Stimulated activated naive CD8-positive, alpha-beta T cell treated with anti-CD3 and anti-CD28 coated beads, Interleukin-15, amount 100 ng/mL, for 72 hours (primary cell): ENCODE results near the gene HSD3B7.

ENCODE experiments used
- ATAC-seq: fragments of 150-1000 bp; cut with Tn5 transposase; 2 replicates; pipeline ENCODE4 v1.10.0; 2021; ENCODE audit warnings: mild to moderate bottlenecking, moderate library complexity
- DNase-seq, 2 donors: peaks; one replicate each; pipeline ENCODE4 v3.0.0; 2021 to 2022
- H3K27ac Mint-ChIP-seq, 2 donors: one replicate each; pipeline ENCODE4 v1.8.0; 2022; ENCODE audit warnings: mild to moderate bottlenecking in 2 of 2, mixed read lengths in 2 of 2, moderate library complexity in 2 of 2
- H3K27me3 Mint-ChIP-seq: one replicate; pipeline ENCODE4 v1.8.0; 2022; ENCODE audit warnings: mixed read lengths
- H3K4me1 Mint-ChIP-seq: one replicate; pipeline ENCODE4 v1.8.0; 2022; ENCODE audit warnings: mild to moderate bottlenecking, mixed read lengths
- H3K4me3 Mint-ChIP-seq, 2 donors: one replicate each; pipeline ENCODE4 v1.8.0; 2022; ENCODE audit warnings: mild to moderate bottlenecking in 2 of 2, mixed read lengths in 2 of 2, moderate library complexity in 1 of 2
- H3K9me3 Mint-ChIP-seq, 2 donors: one replicate each; pipeline ENCODE4 v1.8.0; 2022; ENCODE audit warnings: mixed read lengths in 2 of 2

Gene HSD3B7

DNA sequence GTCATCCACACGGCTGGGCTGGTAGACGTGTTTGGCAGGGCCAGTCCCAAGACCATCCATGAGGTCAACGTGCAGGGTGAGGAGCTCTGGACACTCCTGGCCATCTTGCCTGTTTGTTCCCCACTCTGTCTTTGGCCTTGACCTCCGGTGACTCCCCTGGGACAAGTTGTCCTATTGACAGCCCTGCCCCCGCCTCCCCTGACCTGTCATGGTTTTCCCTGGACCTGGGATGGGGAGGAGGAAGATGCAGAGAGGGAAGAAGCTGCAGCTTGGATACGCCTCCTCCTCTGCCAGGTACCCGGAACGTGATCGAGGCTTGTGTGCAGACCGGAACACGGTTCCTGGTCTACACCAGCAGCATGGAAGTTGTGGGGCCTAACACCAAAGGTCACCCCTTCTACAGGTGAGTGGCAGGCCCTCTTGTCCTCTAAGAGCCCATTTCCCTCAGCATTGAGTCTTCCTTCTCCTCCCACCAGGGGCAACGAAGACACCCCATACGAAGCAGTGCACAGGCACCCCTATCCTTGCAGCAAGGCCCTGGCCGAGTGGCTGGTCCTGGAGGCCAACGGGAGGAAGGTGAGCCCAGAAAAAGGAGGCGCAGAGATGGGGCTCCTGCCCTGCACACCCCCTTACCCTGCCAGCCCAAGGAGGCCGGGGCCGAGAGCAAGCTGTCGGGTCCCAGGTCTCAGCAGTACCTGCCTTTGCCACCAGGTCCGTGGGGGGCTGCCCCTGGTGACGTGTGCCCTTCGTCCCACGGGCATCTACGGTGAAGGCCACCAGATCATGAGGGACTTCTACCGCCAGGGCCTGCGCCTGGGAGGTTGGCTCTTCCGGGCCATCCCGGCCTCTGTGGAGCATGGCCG, 1.4 kb downstream of the HSD3B7 start:
- Mint-ChIP-seq H3K27ac (no peak overlapping the region), H3K4me1 (peaks cover 24% of the 10 kb centered on the region), H3K27me3 (no peaks in the 10 kb centered on the region), H3K9me3 (no peaks in the 10 kb centered on the region), H3K4me3 (no peak overlapping the region)
- no peak for ATAC-seq
- DNase-seq = no peak

DNA sequence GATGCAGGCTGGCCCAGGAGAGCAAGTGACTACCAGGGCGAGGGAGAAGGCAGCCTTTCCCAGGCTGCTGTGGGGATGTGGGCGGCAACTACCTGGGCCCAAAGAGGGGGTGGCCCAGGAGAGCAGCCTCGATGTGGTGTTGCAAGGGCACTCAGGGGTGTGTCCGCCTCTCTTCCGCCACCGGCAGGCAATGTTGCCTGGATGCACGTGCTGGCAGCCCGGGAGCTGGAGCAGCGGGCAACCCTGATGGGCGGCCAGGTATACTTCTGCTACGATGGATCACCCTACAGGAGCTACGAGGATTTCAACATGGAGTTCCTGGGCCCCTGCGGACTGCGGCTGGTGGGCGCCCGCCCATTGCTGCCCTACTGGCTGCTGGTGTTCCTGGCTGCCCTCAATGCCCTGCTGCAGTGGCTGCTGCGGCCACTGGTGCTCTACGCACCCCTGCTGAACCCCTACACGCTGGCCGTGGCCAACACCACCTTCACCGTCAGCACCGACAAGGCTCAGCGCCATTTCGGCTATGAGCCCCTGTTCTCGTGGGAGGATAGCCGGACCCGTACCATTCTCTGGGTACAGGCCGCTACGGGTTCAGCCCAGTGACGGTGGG, 2.7 kb downstream of the HSD3B7 start:
- DNase-seq (no peak), ATAC-seq (no peak)
- no peak overlapping the region for H3K27ac Mint-ChIP-seq
- H3K9me3 Mint-ChIP-seq = no peaks in the 10 kb centered on the region
- H3K4me1 Mint-ChIP-seq = peaks cover 26% of the 10 kb centered on the region
- H3K4me3 Mint-ChIP-seq = no peak overlapping the region
- H3K27me3 Mint-ChIP-seq = no peaks in the 10 kb centered on the region

DNA sequence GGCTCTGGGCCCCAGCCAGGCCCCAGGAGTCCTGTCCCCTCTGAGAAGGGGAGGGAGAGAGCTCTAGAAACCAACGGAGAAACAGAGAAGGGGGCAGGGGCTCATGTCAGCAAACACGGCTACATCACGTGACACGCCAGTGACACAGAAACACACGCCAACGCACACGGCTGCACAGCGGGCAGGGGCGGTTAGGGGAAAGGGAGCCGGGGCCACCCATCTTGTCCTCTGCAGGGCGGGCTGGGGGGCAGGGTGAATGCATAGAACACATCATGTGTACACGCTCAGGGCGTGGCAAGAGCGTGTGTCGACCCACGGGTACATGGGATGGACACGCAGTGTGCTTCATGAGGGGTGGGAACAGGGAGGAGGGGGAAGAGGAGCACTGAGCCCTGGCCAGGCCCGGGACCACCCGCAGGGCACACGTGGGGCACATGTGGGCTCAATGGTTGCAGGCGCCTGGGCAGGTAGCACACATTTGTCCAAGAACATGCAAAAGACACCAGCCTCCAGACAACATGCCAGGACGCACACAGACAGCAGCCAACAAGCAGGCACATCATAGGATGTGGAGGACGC, 4.6 kb downstream of the HSD3B7 start:
- no peak for DNase-seq

DNA sequence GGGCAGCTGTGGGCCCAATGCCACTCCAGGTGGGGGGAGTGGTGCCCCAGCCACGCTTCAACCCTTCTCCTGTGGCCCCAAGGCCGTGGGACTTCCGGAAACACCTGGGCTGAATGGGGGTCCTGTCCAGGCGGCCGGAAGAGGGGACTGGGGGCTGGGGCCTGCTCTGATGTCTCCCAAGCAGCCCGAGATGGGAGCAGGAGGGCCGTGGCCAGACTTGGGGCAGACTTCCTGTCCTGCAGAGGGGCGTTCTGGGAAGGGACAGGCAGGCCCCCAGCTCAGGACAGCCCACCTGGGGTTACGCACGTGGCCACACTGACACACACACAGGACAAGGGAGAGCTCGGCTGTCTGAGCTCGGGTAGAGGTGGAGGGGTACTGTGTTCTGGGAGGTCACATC, 5.1 kb downstream of the HSD3B7 start:
- ATAC-seq (no peak), DNase-seq (no peak)
- Mint-ChIP-seq H3K4me3 (no peak overlapping the region), H3K4me1 (peaks cover 26% of the 10 kb centered on the region), H3K27me3 (no peaks in the 10 kb centered on the region), H3K9me3 (no peaks in the 10 kb centered on the region), H3K27ac (no peak overlapping the region)

More for the DNA sequence above, 4.6 kb downstream of the HSD3B7 start:
- Mint-ChIP-seq H3K27ac (no peak overlapping the region), H3K4me3 (no peak overlapping the region), H3K9me3 (no peaks in the 10 kb centered on the region), H3K27me3 (no peaks in the 10 kb centered on the region), H3K4me1 (peaks cover 26% of the 10 kb centered on the region)
- no peak for ATAC-seq

DNA sequence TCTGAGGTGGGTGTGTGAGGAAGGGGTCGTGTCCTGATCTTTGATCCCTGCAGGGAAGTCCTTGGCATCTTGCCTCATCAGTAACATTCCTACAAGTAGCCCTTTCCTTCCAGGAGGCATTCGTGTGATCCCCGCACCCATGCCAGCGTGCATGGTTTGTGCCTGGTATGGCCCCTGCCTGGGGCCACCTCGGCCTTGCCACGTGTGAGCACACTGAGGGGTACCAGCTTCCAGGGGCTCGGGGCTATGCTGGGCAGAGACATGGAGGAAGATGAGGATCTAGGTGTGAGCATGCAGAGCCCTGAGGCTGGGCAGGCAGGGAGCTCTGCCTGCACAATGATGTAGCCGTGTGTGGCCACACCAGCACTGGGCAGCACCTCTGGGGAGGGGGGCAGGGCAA, 6.0 kb downstream of the HSD3B7 start:
- H3K9me3 Mint-ChIP-seq = no peaks in the 10 kb centered on the region
- H3K27ac Mint-ChIP-seq = peak overlapping the region; percentile 33 to 80

DNA sequence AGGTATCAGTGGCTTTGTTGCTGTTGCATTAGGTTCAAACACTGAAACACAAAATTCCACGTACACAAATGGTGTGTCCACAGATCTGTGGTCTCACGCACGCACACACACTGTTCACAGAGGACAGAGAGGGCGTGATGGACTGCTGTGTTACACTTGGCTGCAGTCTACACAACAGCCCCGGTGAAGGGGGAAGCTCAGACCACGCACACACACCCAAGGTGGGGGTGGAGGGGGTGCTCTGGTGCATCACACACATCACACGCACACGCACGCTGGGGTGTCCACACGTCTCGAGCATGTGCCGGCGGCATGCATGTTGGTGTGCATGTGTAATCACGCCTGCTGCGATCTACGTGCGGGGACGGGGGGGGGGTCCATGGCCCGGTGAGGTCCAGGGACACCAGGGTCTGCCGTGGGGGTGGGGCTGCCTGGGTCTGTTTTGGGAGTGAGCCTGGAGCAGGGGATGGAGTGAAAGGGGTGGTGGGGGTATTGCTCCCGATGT, 7.3 kb downstream of the HSD3B7 start:
- DNase-seq = no peak
- peaks cover 33% of the 10 kb centered on the region for H3K4me1 Mint-ChIP-seq
- H3K27ac Mint-ChIP-seq = no peak overlapping the region
- no peaks in the 10 kb centered on the region for H3K27me3 Mint-ChIP-seq
- no peak for ATAC-seq
- no peaks in the 10 kb centered on the region for H3K9me3 Mint-ChIP-seq
- H3K4me3 Mint-ChIP-seq = no peak overlapping the region

More for the DNA sequence above, 6.0 kb downstream of the HSD3B7 start:
- ATAC-seq (no peak), DNase-seq (no peak)
- no peak overlapping the region for H3K4me3 Mint-ChIP-seq
- no peaks in the 10 kb centered on the region for H3K27me3 Mint-ChIP-seq
- H3K4me1 Mint-ChIP-seq = peaks cover 26% of the 10 kb centered on the region

DNA sequence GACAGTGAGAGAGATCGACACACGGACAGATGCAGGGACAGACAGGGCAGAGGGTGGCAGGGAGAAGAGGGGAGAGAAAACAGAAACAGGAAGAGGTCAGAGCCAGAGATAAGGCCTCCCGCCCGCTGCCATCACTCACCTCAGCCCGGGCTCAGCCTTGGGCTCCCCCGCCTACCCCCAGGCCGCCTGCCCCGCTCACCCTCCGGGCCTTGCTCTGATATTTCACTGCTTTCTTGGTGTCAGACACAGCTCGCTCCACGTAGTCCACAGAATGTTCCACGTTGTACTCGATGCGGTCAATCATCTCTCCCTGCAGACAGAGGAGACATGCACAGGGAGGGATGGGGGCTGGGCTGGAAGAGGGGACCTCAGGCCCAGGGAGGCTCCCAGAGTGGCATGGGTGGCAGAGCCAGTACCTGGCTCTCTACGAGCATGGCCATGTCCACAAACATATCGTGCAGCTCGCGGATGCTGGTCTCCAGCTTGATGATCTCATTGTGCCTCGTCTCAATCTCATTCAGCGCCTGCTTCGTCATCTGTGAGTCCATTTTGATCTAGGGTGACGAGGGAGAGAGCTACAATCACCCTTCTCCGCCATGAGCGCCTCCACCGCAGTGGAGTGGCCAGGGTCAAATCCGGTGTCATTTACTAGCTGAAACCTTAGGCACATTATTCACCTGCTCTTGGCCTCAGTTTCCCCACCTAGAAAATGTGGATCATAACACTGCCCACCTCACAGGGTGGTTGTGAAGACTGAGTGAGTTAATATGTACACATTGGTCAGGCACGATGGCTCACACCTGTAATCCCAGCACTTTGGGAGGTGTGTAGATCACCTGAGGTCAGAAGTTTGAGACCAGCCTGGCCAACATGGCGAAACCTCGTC, 8.2 kb downstream of the HSD3B7 start:
- no peak overlapping the region for H3K27ac Mint-ChIP-seq
- H3K4me3 Mint-ChIP-seq = no peak overlapping the region
- H3K27me3 Mint-ChIP-seq = no peaks in the 10 kb centered on the region
- ATAC-seq (no peak), DNase-seq (no peak)
- H3K4me1 Mint-ChIP-seq = peaks cover 33% of the 10 kb centered on the region
- H3K9me3 Mint-ChIP-seq = no peaks in the 10 kb centered on the region

DNA sequence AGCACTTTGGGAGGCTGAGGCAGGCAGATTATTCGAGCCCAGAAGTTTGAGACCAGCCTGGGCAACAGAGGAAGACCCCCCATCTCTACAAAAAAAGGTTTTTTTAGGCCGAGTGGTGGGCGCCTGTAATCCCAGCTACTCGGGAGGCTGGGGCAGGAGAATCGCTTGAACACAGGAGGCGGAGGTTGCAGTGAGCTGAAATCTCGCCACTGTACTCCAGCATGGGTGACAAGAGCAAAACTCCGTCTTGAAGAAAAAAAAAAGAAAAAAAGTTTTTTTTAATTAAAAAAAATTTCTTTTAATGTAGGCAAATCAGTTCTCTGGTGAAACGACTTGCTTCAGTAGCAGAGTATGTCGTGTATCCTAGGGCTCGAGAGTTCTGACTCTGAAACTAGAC, 10.9 kb downstream of the HSD3B7 start:
- H3K9me3 Mint-ChIP-seq = no peaks in the 10 kb centered on the region
- DNase-seq (no peak), ATAC-seq (no peak)
- peaks cover 33% of the 10 kb centered on the region for H3K4me1 Mint-ChIP-seq
- H3K27ac Mint-ChIP-seq = peak overlapping the region in 1 of 2 donors; percentile 59
- peak overlapping the region; percentile 90 to 91 for H3K4me3 Mint-ChIP-seq
- no peaks in the 10 kb centered on the region for H3K27me3 Mint-ChIP-seq

DNA sequence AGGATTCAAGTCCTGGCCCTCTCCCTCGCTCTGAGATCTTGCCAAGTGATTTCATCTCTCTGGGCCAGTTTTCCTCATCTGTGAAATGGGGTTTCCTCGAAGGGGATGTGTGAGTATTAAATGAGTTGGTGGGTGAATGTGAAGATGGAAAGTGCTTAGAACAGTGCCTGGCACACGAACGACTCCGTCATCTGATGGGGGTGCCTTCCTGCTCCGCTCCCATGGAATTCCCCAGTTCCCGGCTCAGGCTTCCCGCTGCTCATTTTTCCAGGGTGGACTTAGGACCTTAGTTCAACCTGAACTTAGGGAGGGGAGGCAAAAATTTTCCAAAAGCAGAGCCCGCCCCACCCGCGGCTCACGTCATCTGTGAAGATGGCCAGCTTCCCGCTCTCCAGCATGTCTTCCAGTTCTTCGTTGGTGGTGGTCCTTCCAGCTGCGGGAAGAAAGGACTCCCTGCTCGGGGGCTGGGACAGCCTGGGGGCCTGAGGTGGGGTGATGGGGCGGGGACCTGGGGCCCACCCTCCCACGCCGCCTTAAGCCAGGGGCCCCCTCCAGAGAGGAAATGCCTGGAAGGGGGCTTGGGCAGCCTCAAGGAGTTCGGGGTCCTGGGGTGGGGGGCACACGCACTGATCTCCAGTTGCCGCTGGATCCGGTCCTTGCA, 11.4 kb downstream of the HSD3B7 start:
- Mint-ChIP-seq H3K4me3 (peak overlapping the region; percentile 90 to 91), H3K9me3 (no peaks in the 10 kb centered on the region), H3K4me1 (peaks cover 33% of the 10 kb centered on the region)

DNA sequence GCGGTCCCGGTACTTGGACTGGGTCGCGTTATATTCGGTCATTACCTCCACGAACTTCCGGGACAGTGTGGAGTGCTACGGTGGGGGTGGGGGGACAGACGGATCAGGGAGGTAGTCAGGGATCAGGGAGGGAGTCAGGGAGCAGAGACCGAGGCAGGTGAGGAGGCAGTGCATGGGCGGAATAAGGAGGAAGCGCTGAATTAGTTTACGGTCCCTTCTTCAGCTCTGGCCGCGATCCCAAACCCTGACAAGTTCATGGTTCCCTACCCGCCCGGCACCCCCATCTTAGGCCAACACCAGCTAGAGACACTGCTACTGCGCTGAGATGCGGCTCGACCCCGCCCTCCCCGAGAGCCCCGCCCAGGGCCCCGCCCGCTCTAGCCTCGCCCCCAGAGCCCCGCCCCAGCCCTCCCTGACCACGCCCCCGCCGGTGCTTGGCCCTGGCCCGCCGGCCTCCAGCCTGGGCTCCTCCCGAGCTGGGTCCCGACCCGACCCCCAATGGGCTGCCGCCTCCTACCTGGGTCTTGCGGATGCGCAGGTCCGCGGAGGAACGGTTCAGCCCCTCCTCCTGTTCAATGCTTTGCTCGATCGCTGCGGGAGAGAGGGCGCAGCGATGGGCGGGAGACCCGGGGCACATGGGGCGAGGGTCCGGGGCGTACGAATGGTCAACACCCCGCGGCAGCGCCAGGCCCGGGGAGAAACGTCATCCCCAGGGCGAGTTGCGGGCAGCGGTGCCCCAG, 12.1 kb downstream of the HSD3B7 start:
- Mint-ChIP-seq H3K27me3 (no peaks in the 10 kb centered on the region), H3K27ac (peak overlapping the region; percentile 55 to 78), H3K4me3 (peak overlapping the region; percentile 90 to 91), H3K4me1 (peaks cover 33% of the 10 kb centered on the region), H3K9me3 (no peaks in the 10 kb centered on the region)
- DNase-seq (peak; percentile 76 to 77), ATAC-seq (peak; percentile 95)

More for the DNA sequence above, 11.4 kb downstream of the HSD3B7 start:
- no peaks in the 10 kb centered on the region for H3K27me3 Mint-ChIP-seq
- ATAC-seq = peak; percentile 9
- DNase-seq = no peak
- H3K27ac Mint-ChIP-seq = peak overlapping the region; percentile 55 to 59

DNA sequence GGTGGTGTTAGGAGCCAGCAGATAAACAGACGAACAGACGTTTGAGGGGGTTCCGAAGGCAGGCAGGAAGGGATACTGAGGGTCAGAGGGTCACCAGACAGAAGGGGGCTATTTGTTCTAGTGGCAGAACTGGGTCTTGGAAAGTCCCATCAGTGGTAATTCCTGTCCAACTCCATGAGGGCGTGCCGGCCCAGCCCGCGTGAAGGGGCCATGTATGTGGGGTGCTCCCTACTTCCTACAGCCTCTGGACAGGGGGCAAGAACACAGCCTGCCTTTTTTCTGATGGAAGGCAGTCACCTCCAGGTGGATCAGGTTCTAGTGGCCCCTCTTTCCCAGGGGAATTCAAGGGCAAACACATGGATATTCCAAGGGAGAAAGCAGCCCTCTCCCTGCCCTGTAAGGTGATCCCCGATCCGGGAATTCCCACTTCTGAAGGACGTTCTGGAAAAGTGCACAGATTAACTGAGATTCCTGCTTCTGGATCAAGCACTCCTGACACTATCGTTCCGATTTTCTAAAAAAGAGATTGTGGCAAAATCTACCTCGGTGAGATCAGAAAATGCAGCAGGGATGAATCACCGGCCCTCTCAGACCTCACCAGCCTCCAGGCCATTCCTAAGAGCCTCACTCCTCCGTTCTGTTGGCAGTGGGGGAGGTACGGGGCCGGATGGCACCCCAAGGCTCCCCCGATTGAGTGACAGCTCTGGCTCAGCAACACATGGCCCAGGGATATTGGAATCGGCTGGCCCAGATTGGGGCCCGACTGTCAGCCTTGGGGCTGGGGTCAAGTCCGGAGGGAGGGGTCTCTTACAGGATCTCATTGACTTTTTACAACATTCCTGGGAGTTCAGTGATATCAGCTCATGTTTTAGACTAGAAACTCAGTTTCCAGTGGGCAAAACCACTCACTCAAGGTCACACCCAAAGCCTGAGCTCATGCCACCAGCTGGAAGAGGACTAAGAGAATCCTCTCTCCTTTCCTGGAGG, 13.0 kb downstream of the HSD3B7 start:
- H3K27ac Mint-ChIP-seq = peak overlapping the region in 1 of 2 donors; percentile 78
- no peaks in the 10 kb centered on the region for H3K27me3 Mint-ChIP-seq
- DNase-seq (no peak), ATAC-seq (no peak)
- peak overlapping the region; percentile 90 to 91 for H3K4me3 Mint-ChIP-seq
- peaks cover 27% of the 10 kb centered on the region for H3K4me1 Mint-ChIP-seq
- no peaks in the 10 kb centered on the region for H3K9me3 Mint-ChIP-seq

DNA sequence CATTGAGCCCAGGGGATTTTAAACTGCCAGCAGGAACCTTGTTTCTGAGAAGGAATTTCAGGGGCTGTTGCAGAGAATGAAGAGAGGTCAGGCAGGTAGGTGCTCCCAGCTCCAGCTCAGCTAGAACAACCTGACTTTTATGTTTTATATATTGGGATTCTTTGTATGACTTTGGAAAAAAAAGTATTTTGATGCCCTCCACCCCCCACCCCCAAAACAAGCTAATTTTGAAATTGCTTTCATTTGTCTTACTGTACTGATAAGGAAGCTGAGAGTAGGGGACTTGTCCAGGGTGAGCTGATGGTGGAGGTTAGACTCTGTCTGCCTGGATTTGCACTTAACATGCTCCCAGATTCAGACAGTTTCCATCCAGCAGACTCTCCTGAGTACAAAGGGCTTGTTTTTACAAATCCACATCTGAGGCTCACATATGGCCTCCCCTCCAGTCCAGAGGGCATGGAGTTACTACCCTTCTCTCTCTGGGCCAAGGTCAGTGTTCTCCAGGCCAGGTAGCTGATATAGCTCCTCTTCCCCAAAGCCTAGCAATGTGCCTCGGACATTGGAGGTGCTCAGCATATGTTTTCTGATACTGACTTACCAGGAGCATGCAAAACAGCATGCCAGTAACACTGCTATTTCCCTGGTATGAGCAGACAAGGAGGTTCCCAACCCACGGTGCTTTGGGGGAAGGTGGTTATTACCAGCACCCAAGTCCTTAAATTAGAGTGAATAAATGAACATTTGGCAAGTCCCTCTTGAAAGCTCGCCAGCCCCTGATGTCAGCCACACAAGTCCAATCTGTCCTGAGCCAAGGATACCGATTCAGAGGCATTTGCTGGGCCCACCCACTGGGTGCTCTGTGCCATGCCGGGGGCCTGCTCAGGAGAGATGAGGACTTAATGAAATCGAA, 14.1 kb downstream of the HSD3B7 start:
- DNase-seq (no peak), ATAC-seq (no peak)
- H3K27ac Mint-ChIP-seq = no peak overlapping the region
- H3K4me1 Mint-ChIP-seq = peaks cover 21% of the 10 kb centered on the region
- no peak overlapping the region for H3K4me3 Mint-ChIP-seq
- no peaks in the 10 kb centered on the region for H3K27me3 Mint-ChIP-seq
- no peaks in the 10 kb centered on the region for H3K9me3 Mint-ChIP-seq
